ENCODE measurements around the gene LHPP. TPM values are rescaled to one million over a fixed set of nuclear protein-coding genes. Genes with fewer than 3 reads are reported as not detected.

LHPP gene
- total RNA-seq, 1 experiment from 2014 or later: 6.6 TPM

DNA sequence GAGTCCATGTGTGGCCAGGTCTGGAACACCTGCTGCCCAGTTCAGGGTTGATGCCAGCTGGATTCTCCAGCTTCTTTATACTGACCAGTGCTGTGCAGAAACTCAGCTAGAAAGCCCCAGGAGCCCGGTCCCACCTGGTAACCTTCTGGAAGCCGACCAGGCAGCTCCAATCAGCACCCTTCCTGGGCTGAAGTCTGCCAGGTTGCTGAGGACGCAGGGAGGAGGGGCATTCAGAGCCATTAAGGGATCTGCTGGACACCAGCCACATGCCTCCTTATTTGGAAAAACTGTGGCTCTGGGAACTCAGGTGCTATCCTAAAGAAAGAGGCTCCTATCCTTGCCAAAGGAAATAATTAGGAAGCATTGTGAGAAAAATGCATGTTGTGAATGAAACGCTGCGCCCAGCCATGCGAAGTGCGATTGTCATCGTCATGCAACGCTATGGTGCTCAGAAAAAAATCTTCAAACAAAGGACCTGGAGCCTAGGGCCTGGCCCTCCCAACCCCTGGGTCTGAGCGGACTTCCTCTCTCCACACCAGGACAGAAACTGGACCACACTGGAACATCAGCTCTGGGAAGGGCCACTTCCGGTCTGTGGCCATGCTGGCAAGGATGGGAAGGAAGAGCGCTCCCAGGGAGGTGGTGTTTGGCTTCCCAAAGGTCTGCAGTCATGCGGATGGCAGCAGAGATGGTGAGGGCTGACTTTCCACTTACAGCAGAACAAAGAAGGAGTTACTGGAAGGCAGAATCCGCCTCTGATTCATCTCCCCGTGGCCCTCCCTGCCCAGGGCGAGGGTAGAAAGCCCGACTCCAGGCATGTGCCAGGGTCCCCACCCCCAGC is 192.4 kb downstream of the LHPP start:
- CTCF ChIA-PET: no interaction called here
- BruUV-seq (replicated peaks): no TSS peak
- H3K36me3 ChIP-seq (ENCODE audit: low read depth, low read length): no peaks in the 10 kb centered on the region
- POLR2A ChIA-PET (ENCODE audit: unreplicated experiment): no interaction called here
- intact Hi-C loops (cut with micrococcal nuclease): no loop called here
- H3K9me2 ChIP-seq (replicated peaks; ENCODE audit: low read length): no peaks in the 10 kb centered on the region
- no peaks in the 10 kb centered on the region for H4K20me1 ChIP-seq (ENCODE audit: low read length)
- H3F3A ChIP-seq (ENCODE audit: low read length, unreplicated experiment): no peaks in the 10 kb centered on the region
- DNase-seq (no peak), ATAC-seq (no peak)
- H3K4me3 ChIP-seq (ENCODE audit: low read length): no peak overlapping the region
- no peaks in the 10 kb centered on the region for H3K4me1 ChIP-seq (ENCODE audit: insufficient read depth, low read length)
- H3K79me2 ChIP-seq (ENCODE audit: low read length): no peaks in the 10 kb centered on the region
- TF ChIP-seq, protein P1, sequence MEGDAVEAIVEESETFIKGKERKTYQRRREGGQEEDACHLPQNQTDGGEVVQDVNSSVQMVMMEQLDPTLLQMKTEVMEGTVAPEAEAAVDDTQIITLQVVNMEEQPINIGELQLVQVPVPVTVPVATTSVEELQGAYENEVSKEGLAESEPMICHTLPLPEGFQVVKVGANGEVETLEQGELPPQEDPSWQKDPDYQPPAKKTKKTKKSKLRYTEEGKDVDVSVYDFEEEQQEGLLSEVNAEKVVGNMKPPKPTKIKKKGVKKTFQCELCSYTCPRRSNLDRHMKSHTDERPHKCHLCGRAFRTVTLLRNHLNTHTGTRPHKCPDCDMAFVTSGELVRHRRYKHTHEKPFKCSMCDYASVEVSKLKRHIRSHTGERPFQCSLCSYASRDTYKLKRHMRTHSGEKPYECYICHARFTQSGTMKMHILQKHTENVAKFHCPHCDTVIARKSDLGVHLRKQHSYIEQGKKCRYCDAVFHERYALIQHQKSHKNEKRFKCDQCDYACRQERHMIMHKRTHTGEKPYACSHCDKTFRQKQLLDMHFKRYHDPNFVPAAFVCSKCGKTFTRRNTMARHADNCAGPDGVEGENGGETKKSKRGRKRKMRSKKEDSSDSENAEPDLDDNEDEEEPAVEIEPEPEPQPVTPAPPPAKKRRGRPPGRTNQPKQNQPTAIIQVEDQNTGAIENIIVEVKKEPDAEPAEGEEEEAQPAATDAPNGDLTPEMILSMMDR (conservative IDR thresholded peaks at IDR 0.05; ENCODE audit: low read depth, low read length): no peak
- H3K27me3 ChIP-seq (ENCODE audit: low read length): no peaks in the 10 kb centered on the region
- no peak overlapping the region for H2AFZ ChIP-seq (ENCODE audit: low read length)
- H3K9ac ChIP-seq (ENCODE audit: low read length): no peak overlapping the region
- no peak overlapping the region for H3K27ac ChIP-seq (ENCODE audit: low read length)
- H3K9me3 ChIP-seq (ENCODE audit: low read length): no peaks in the 10 kb centered on the region
- H3K4me2 ChIP-seq (ENCODE audit: low read length): no peak overlapping the region

DNA sequence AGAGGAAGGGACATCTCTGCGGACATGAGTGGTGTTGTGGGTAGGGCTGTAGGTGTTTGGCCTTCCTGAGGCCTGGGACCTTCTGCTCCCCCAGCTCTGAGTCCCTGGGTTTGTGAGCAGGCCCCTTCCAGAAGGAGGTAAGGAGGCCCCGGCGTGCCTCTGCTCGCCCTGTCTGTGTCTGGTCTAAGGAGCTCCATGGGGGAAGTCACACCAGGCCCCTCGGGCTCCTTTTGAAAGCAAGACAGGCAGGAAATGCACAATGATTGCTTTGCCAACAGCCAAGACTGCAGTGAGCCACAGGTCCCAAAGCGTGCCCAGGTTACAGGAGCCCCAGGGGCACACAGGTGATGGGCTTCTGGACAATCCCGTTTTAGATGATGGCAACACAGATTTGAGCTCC is 193.1 kb downstream of the LHPP start:
- no peak overlapping the region for H3K4me2 ChIP-seq (ENCODE audit: low read length)
- H3K79me2 ChIP-seq (ENCODE audit: low read length): no peaks in the 10 kb centered on the region
- H3K9ac ChIP-seq (ENCODE audit: low read length): no peak overlapping the region
- no peak for DNase-seq
- TF ChIP-seq, protein P1 (conservative IDR thresholded peaks at IDR 0.05; ENCODE audit: low read depth, low read length): no peak
- TF ChIP-seq EZH2phosphoT487 (IDR thresholded peaks at IDR 0.05; ENCODE audit: borderline replicate concordance, low read length) (no peak), EZH2 (IDR thresholded peaks at IDR 0.05; ENCODE audit: low read length, unreplicated experiment) (no peak)
- H3K36me3 ChIP-seq (ENCODE audit: low read depth, low read length): no peaks in the 10 kb centered on the region
- H3K9me3 ChIP-seq (ENCODE audit: low read length): no peaks in the 10 kb centered on the region
- H2AFZ ChIP-seq (ENCODE audit: low read length): no peak overlapping the region
- no peaks in the 10 kb centered on the region for H3K27me3 ChIP-seq (ENCODE audit: low read length)
- ChIA-PET CTCF (no interaction called here), POLR2A (ENCODE audit: unreplicated experiment) (no interaction called here)
- H3K4me1 ChIP-seq (ENCODE audit: insufficient read depth, low read length): no peaks in the 10 kb centered on the region
- H3K27ac ChIP-seq (ENCODE audit: low read length): no peak overlapping the region
- intact Hi-C loops (cut with micrococcal nuclease): no loop called here
- H3K9me2 ChIP-seq (replicated peaks; ENCODE audit: low read length): no peaks in the 10 kb centered on the region
- no peaks in the 10 kb centered on the region for H4K20me1 ChIP-seq (ENCODE audit: low read length)
- BruUV-seq (replicated peaks): no TSS peak
- ATAC-seq: no peak
- H3F3A ChIP-seq (ENCODE audit: low read length, unreplicated experiment): no peaks in the 10 kb centered on the region
- H3K4me3 ChIP-seq (ENCODE audit: low read length): no peak overlapping the region
